Measurements from ENCODE around the gene DYSF.

DNA sequence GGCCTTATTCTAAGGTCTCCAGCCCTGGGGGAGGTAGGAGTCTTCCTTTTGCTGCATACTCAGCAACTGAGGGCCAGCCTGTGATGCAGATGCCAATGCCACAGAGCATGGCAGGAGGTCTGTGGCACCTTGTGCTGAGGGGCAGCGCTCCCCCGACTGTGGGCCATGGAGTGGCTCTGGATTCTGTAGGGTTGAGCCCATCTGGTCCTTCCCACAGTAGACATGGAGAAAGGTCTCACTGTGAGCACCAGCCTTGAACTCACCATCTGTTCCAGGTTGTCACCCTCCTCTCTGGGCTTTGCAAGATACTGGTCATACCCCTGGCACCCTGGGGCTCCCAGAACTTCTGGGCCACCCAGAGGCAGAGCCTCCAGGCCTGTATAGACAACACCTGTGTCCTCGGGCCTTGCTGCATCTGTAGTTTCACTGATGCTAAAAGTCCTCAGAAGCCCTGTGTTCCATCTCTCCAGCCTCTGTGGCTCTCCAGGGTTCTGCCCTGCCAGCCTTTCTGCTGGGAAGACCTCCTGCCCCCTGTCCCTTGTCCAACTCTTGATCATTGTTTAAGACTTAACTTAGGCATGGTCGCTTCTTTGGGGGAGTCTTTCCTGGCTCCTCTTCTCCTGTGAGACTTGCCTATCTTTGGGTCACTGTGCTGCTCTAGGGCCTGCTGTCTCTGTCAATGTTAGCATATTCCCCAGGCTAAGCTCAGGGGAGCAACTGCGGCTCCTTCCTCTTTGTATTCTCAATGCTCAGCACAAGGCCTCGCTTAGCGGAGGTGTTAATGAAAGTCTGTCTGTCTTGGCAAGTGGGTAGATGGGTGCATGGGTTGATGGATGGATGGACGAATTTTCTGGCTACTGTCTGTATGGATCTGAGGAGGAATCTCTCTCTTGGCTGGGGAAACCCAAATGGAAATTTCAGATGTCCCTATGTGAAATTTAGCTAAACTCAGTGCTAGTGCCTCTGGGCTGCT is 160.9 kb downstream of the DYSF start:
- TF ChIP-seq, protein P1, sequence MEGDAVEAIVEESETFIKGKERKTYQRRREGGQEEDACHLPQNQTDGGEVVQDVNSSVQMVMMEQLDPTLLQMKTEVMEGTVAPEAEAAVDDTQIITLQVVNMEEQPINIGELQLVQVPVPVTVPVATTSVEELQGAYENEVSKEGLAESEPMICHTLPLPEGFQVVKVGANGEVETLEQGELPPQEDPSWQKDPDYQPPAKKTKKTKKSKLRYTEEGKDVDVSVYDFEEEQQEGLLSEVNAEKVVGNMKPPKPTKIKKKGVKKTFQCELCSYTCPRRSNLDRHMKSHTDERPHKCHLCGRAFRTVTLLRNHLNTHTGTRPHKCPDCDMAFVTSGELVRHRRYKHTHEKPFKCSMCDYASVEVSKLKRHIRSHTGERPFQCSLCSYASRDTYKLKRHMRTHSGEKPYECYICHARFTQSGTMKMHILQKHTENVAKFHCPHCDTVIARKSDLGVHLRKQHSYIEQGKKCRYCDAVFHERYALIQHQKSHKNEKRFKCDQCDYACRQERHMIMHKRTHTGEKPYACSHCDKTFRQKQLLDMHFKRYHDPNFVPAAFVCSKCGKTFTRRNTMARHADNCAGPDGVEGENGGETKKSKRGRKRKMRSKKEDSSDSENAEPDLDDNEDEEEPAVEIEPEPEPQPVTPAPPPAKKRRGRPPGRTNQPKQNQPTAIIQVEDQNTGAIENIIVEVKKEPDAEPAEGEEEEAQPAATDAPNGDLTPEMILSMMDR (IDR thresholded peaks at IDR 0.05), result no peak
- no peak for TF ChIP-seq POLR2A (IDR thresholded peaks at IDR 0.05)
